GM19468 (cell line): ENCODE results near the gene SMOC2.
"Not testable (repeated sequence)": the region's sequence is repeated elsewhere in the genome, so short reads cannot be mapped to it uniquely, and the experiment has no call there.

Source experiments
- ATAC-seq: cut with Tn5 transposase; IDR thresholded peaks from one replicate; pipeline ENCODE4 v1.9.1; 2021; ENCODE audit warnings: mild to moderate bottlenecking, moderate library complexity, moderate number of reproducible peaks; ENCODE audit not compliant: unreplicated experiment; ENCODE audit errors: extremely low read depth

Gene SMOC2

GRCh38 chr6:168667428-168667805 is 226.4 kb downstream of the SMOC2 start:
- ATAC-seq = no peak

DNA sequence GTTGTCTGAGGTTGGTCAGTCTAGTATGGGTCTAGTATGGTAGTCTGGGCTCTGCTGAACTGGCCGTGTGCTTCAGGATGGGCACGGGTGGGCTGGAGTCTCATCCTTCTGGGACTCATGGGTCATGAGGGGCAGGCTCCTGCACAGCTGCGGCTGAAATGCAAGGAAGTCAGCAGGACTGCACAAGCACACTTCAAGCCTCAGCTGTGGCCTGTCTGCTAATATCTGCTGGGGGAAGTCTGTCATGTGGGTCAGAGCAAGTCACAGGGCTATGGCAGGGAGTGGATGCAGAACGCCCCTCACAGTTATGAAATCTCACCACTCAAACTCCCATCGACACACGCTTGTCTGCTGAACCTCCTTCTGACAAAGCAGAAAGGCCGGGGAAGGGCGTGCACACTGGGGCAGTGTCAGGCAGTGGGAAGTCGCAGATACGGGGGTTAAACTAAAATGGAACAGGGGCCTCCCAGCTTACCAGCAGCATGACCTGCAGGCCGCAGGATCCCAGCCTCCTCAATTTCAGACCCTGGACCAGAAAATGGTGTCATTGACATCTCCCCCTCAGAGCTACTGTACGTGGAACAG is 229.5 kb downstream of the SMOC2 start:
- no peak for ATAC-seq

- no peak for ATAC-seq
These were observed 230.3 kb downstream of the SMOC2 start for GRCh38 chr6:168671028-168671862.

DNA sequence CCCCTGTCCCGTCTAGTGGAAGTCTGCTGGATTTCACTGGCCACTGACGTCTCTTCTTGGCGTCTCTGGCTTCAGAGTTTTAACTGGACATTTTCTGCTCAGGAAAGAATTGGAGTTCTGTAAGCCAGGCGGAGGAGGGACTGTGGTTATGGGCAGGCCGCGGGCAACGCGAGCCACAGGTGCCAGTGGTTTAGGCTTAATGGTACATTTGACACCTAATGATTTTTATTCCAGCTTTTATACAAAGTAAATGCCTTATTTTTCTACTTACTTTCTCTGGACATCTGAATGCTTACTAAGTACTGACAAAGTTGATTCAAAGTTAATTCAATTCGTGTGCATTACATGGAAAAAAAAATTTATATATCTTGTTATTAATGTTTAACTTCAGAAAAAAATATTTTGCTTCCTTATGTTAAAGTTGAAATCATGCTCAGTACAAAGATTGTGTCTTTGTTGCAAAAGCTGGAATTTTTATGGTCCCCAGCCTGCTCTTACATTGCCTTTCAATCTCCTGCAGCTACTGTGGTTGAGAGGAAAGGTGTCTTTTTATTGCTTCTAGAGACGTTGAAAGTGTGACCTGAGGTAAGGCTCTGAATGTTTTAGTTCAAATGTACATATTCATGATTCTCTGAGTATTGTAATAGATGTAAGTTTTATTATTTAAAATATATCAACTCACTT is 231.0 kb downstream of the SMOC2 start:
- no peak for ATAC-seq

- no peak for ATAC-seq
These were observed 233.6 kb downstream of the SMOC2 start for GRCh38 chr6:168674595-168674994.

GRCh38 chr6:168675375-168675774 is 234.4 kb downstream of the SMOC2 start:
- no peak for ATAC-seq

- ATAC-seq = no peak
These were observed 235.1 kb downstream of the SMOC2 start for GRCh38 chr6:168675933-168676551.

DNA sequence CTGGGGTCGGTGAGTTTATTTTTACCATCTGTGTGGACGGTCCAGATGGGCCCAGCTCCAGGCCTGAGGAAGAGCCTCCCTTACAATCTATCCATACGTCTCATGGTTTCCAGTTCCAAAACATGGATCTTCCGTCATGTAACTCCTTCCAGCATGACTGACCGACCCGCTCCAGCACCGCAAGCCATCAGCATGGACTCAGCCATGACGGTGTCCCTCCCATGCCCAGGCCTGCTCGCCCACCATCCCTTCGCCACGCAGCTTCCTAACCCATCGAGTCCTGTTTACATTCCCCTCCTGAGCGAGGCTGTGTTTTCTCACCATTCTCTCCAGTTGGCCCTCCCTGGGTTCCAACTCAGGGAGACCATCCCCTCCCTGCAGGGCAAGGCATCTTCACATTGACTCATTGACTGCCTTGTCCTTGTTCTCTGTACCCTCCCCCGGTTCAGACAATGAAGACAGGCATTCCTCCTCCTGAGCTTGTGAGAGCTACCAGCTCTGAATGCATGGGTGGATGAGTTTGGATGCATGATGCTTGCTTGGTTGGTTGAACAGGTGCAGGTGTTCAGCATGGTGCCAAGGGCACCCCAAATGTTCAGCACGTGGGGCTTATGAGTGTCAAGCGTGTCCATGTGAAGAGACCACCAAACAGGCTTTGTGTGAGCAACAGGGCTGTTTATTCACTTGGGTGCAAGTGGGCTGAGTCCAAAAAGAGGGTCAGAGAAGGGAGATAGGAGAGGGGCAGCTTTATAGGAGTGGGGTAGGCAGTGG is 235.8 kb downstream of the SMOC2 start:
- no peak for ATAC-seq

DNA sequence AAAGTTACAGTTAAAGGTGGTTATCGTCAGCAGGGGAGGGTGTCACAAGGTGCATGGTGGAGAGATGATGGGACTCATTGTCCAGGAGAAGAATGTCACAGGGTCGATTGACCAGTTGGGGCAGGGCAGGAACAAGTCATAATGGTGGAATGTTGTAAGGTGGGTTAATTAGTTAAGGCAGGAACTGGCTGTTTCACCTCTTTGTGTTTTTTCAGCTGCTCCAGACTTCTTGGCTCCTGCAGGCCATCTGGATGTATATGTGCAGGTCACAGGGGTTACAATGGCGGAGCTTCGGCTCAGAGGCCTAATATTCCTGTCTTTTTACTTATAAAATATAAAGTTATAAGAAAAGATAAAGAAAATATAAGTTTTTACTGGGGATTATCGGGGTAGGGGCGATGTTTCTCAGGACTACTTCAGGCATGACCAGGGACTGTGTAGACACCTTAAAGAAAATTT is 236.4 kb downstream of the SMOC2 start:
- ATAC-seq = not testable (repeated sequence)

GRCh38 chr6:168678077-168678476 is 237.1 kb downstream of the SMOC2 start:
- no peak for ATAC-seq

- no peak for ATAC-seq
These were observed 237.6 kb downstream of the SMOC2 start for GRCh38 chr6:168678588-168678987.

DNA sequence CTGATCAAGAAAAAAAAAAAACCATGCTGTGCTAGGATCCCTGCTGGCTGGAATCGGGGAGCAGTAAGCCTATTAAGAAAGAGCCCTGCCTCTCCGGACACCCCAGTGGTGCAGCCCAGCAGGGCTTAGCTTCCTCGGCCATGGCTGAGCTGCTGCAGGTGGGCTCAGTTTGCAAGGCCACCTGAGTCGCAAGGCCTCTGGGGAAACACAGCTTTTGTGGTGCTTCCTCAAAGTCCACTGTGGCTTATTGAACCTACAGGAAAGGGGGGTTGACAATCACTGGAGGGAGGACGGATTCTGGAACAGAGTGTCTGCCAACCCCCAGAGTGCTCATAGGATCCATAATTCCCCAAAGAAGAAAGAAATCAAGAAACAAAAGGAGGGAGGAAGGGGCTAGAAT is 240.8 kb downstream of the SMOC2 start:
- no peak for ATAC-seq

DNA sequence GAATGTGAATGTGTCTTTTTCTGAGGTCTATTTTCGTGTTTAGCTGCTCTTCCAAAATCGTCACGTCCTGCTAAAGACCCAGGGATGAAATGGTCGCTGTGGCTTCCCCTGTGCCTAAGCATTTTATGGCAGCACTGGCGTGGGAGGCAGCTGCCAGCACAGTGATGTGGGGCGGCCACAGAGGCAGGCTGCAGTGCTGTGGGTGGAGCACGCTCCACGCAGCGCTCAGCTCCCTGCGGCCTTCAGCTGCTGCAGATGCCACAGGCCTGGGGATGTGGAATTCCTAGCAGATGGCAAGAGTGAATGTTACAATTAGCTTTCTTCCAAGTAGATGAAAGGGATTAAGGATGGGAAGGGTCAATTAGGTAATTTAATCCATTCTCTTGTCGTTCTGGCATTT is 242.6 kb downstream of the SMOC2 start:
- no peak for ATAC-seq

DNA sequence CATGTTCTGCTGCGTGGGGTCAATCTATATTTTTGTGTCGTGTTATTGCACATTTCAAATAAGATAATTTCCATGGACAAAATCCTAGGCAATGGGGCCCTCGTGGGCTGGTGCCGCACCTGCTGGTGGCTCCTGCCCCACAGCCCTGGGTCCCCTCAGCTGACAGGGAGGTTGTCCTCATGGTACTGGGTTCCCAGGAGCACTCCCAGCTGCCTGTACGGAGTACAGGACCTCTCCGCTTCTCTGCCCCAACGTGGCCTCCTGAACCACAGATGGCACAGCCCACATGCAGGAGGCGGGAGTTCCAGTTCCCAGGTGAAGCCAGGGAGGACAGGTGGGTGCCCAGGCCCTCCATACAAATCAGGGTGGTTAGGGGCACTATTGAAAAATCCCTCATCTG is 243.5 kb downstream of the SMOC2 start:
- no peak for ATAC-seq

DNA sequence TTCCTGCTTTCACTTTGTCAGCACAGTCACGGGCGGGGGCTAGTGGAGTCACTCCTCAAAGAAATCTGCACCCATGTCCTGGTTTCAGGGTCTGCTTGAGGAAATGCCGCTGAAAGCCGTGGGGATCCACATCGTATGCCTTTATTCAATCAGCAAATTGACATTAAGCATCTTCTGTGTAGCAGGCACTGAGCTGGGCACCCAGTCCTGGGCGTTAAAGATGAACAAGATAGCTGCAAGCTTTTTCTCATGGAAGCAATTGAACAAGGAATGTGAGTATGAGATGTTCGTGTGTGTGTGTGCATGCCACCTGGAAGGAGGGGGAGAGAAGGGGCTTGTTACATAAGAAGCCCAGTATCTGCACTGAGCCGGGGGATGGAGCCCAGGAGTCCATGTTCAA is 243.9 kb downstream of the SMOC2 start:
- ATAC-seq = no peak

DNA sequence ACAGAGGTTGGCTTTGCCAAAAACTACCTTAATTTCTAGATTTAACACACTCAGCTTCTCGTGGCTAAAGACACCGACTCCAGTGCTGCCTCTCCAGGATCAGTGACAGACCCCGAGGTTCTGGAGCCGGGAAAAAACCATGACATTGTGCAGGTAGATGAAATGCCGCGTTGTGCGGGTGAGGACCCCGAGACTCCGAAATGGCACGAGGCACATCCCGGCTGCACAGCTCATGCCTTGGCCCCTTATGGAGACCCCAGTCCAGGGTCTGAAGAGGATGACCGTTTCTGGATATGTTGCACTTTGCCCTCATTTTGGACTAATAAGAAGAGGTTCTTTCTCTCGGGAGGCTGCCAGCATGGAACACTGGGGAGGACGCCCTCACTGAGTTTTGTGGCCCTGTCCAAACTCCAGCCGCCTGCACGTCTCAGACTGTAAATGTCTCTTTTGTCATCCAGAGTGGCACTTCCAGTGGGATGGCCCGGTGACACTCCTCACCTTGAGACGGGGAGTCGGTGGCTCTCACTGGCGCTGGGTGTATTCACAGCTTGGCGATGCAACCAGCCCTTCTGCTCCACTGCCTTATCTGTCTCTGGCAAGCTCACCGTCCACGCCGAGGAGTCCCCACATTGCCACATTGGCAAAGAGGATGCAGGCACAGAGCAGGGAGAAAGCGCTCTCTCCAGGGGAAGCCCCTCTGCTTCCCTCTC is 245.2 kb downstream of the SMOC2 start:
- ATAC-seq = no peak

DNA sequence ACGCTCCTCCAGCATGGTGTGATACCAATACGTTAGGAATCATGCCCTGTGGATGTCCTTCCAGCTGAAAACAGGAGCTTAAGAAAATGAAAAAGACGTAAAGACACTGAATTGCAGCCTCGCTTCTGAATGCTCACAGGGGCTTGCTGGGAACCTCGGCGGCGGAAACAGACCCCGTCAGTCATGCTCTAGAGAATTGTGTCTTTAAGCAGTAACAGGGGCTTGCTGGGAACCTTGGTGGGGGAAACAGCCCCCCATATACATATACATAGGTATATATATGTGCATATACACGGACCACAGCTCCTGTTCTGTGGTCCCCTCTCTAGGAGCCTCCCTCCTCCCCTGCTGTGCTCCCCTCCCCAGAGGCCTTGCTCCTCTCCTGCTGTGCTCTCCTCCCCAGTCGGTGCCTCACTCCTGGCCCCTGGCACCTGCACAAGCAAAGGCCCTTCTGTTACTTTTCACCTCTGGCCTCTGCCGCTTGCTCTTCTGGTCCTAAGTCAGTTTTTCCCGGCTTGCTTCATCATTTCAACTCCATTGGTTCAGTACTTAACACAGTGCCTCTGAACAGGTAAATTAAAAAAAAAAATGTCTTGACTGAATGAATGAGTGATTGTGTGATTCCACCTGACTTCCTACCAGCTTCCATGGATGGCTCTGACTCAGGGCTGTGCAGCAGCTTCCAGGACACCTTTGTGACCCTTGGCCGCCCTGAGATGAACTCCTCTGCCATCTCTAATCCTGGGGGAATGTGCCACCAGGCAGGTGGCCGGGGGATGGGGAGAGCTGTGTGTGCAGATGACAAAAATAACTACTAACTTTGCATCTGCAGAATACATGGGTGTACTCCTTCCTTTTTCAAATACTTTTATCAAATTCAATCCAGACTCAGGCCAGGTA is 246.1 kb downstream of the SMOC2 start:
- ATAC-seq = no peak

DNA sequence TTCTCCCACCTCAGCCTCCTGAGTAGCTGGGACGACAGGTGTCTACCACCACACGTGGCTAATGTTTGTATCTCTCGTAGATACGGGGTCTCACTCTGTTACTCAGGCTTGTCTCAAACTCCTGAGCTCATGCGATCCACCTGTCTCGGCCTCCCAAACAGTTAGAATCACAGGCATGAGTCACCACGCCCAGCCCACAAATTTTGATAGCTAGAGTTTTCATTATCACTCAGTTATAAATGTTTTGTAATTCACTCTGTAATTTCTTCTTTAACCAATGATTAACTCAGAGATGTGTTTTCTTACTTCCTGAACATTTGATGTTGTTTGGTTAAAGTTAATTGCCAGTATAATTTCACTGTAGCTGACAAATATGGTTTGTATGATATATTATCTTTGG is 249.3 kb downstream of the SMOC2 start:
- ATAC-seq = no peak

GRCh38 chr6:168691774-168692173 is 250.8 kb downstream of the SMOC2 start:
- ATAC-seq = no peak
